ENCODE data around the gene AMPH.
A peak's percentile ranks its signal among the peaks of the same experiment; 100 is the strongest.

Gene AMPH

DNA sequence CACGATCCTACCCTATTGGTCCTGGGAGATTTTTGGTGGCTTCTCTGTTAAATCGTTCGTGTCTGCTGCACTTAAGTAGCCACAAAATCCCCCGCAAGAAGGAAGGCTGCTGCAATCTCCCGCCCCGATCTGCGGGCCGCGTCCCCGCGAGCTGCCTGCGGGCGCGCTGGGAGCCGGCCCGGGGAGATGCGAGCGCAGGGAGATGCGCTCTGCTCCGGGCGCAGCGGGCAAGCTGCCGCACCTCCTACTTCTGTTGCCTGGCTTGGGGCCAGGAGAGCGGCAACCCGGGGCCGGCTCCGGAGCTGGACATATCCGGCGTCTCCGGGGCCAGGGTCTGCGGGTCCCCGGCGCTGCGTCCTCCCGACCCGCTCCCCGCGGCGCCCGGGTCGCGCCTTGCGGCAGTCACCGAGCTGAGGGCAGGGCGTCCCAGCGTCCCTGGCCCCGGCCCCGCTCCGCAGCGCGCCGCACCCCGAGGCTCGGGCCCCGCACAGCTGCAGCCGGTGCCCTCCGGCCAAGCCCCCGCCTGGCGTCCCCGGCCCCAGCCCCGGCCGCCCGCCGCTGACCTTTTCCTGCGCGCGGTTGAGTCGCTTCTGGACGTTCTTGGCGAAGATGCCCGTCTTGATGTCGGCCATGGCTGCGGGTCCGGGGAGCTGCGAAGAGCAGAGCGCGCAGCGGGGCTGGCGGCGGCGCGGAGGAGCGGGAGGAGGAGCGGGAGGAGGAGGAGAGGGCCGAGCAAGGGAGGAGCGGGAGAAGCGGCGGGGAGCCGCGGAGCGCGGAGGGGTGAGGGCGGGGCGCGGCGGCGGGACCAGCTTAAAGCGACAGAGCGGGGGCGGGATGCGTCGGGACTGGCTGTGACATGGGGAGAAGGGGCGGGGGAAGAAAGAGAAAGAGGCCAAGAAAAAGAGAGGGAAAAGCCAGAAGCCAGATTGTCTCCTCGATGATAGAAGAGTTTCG, at the start of gene AMPH:
Gene AMPH, minus strand, starts transcription at position 654 of the 954 bp plus-strand sequence. Its CDS starts 22 bp downstream, at position 632.
- DNase-seq (ENCODE audit: low read depth in 2 of 2) = peak in 1 of 2 donors; percentile 20

DNA sequence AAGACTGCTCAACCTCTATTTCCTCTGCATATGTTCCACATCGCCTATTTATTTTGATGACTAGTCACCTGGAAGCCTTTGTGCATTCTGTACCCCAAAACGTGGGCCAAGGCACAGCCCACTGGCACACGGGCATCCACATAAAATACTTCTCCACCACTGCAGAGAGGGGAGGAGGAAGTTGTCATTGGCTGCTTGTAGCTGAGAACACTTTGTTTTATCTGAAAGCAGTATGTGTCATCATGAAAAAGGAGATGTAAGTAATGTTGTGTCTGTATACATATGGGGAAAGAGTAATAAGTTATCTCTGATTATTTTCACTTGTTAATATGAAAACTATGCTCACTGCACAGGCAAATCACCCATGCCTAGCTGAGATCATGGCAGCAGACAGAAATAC, 48.2 kb upstream of the AMPH start:
- no peak for DNase-seq (ENCODE audit: low read depth in 2 of 2)

DNA sequence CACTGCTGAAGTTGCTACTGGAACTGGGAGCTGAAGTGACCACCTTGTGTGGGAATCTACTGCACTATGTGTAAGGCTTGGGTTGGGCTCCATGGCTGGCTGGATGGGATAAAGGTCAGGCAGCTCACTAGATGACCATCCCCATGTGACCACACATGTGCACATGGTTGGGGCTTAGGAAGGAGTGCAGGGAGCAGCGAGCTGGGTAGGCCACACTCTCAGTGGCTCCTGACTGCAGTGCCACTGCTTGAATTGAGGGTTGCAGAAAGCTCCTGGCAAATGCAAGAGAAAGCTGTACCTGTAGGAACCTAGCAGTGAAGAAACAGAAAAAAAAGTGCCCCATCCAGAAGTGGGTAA, 47.5 kb upstream of the AMPH start:
- no peak for DNase-seq (ENCODE audit: low read depth in 2 of 2)

DNA sequence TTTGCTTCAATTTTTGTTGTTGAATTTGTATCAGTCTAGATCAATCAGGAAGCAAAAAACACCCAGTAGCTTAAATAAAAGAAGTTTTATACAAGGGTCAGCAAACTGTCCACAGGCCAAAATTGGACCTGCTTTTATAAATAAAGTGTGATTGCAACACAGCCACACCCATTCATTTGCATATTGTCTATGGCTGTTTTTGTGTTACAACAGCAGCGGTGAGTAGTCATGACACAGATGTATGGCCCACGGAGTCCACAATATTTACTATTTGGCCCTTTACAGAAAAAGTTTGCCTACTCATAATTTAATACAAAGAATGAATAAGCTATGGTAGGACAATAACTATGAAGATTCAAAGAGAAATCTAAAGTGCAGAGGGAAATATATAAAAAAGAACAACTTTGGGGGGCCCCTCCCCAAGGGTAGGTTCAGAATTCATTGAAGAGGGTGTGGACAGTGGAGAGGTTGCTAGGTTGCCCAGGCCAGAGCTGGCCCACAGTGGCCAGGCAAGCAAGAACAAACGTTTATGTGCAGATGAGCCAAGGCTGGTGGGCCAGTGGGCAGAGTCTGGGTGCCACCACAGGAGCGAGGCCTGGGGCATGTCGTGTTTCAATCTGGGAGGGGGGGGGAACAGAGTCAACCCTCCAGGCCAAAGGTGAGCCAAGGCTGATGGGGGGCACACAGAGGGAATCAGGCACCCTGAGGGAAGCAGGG, 47.0 kb upstream of the AMPH start:
- DNase-seq (ENCODE audit: low read depth in 2 of 2) = no peak

GRCh38 chr7:38675494-38676106, 44.4 kb upstream of the AMPH start:
- no peak for DNase-seq (ENCODE audit: low read depth in 2 of 2)

- no peak for DNase-seq (ENCODE audit: low read depth in 2 of 2)
Observed at GRCh38 chr7:38674513-38674912, 43.3 kb upstream of the AMPH start.

DNA sequence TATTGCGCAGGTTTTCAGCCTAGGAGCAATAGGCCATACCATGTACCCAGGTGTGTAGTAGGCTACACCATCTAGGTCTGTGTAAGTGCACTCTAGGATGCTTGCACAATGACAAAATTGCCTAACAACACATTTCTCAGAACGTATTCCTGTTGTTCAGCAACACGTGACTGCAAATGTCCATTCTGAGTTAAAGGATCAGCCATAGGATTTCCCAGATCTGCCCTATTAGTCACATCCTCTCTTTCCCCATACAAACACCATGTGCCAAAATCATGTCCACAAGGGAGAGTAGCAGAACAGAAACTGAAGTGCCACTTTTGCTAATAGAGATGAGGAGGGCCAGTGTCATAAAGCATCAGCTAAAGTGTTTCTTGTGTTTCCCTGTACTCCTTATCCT, 42.6 kb upstream of the AMPH start:
- DNase-seq (ENCODE audit: low read depth in 2 of 2) = no peak

- DNase-seq (ENCODE audit: low read depth in 2 of 2) = no peak
Observed at GRCh38 chr7:38671911-38672905, 41.0 kb upstream of the AMPH start.

DNA sequence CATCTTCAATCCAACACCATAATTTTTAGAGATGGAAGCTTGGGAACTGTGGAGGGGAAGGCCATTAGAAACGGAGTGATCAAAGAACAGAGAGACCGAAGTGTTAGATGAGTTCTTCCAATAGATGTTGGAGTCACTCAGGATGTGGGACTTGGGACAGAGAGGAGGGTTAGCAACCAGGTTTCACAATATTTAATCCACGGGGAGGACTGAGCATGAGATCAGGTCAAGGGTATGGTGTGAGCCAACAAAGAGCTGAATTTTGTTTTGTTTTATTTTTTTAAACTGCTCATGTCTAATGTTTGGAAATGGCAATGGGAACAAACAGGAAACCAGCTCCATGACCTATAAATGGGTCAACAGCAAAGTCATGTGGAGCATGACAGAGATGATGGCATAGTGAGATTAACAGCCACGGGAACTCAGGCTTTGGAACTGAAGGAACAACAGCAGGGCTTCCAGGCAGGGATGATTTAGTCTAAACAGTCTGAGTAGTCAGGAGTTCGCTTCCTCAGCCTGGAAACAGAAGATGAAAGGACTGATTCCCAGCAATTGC, 38.9 kb upstream of the AMPH start:
- no peak for DNase-seq (ENCODE audit: low read depth in 2 of 2)

DNA sequence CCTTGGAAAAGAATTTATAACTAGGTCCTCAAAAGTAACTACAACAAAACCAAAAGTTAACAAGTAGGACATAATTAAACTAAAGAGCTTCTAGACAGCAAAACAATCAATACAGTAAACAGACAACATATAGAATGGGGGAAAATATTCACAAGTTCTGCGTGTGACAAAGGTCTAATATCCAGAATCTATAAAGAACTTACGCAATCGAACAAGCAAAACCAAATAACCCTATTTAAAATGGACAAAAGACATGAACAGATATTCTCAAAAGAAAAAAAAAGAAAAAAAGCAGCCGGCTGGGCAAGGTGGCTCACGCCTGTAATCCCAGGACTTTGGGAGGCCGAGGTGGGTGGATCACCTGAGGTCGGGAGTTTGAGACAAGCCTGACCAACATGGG, 33.8 kb upstream of the AMPH start:
- no peak for DNase-seq (ENCODE audit: low read depth in 2 of 2)

GRCh38 chr7:38660427-38661099, 29.4 kb upstream of the AMPH start:
- DNase-seq (ENCODE audit: low read depth in 2 of 2) = no peak

- no peak for DNase-seq (ENCODE audit: low read depth in 2 of 2)
Observed at GRCh38 chr7:38659931-38660330, 28.8 kb upstream of the AMPH start.

DNA sequence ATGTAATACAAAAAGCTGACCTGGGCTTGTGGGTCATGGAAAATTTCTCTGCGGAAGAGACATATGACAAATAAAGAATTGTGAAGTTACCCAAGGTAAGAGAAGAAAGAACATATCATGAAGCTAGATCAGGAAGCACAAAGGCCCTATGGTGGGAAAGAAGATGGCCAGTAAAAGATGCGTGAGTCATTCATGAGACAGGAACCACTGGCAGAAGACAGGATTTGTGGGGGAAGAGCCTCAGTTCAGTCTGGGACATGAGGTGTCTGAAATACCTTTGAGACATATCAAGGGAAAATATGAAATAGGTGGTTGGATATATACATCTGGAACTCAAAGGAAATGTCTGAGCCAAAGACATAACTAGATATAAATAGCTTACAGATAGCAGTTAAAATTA, 27.7 kb upstream of the AMPH start:
- no peak for DNase-seq (ENCODE audit: low read depth in 2 of 2)

DNA sequence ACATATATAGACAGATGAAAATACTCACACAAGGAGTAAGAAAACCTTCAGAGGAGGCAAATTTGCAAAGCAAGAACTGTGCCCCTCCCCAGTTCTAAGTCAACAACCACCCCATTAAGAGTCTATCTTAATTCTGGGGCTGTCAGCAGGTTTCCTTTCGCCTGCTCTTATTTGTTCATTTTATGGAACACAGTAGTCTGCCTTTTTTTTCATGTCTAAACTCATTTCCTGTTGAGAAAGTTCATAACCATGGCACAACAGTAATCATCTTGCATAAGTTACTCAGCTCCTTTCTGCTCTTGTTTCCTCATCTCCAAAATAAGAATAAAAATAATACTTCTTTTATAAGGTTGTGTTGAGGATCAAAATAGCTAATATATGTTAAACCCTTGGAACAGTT, 25.8 kb upstream of the AMPH start:
- no peak for DNase-seq (ENCODE audit: low read depth in 2 of 2)

DNA sequence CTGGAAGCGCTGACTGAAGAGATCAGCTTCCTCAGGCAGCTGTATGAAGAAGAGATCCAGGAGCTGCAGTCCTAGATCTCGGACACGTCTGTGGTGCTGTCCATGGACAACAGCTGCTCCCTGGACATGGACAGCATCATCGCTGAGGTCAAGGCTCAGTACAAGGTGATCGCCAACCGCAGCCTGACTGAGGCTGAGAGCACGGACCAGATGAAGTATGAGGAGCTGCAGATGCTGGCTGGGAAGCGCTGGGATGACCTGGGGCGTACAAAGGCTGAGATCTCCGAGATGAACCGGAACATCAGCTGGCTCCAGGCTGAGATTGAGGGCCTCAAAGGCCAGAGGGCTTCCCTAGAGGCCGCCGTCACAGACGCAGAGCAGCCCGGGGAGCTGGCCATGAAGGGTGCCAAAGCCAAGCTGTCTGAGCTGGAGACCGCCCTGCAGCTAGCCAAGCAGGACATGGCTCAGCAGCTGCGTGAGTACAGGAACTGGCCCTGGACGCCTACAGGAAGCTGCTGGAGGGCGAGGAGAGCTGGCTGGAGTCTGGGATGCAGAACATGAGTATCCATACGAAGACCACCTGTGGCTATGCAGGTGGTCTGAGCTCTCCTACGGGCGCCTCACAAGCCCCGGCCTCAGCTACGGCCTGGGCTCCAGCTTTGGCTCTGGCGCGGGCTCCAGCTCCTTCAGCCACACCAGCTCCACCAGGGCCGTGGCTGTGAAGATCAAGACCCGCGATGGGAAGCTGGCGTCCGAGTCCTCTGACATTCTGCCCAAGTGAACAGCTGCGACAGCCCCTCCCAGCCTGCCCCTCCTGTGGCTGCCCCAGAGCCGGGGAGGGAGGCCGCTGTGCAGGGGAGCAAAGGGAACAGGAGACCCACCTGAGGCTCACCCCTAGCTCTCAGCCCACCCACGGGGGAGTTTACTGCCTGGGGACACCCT, 24.9 kb upstream of the AMPH start:
- DNase-seq (ENCODE audit: low read depth in 2 of 2) = no peak

DNA sequence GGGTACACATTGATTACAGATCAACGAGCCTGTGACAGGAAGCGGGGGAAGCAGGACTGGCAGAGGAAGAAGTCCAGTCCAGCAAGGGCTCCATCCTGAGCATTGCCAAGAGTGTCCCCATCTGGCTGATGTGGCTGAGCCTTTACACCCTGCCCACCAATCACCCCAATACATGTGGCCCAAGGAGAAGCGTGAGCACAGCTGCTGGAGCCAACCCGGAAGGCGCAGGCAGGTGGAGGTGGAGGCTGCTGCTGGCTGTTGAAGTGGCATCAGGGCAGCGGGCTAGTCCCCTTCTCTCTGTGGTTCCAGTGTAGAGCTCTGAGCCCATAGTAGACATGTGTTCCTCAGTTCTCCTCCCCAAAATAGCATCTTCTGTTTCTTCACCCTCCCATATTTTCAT, 6.8 kb upstream of the AMPH start:
- DNase-seq (ENCODE audit: low read depth in 2 of 2) = no peak

- no peak for DNase-seq (ENCODE audit: low read depth in 2 of 2)
Observed at GRCh38 chr7:38632411-38632810, 1.2 kb upstream of the AMPH start.

GRCh38 chr7:38629651-38630510, 1.3 kb downstream of the AMPH start:
- no peak for DNase-seq (ENCODE audit: low read depth in 2 of 2)

Measured in stimulated activated CD4-positive, alpha-beta T cell treated with anti-CD3 and anti-CD28 coated beads, Interleukin-1b, Interleukin-23, amount 100 ng/mL, for 4 hours (primary cell).